ENCODE data around the gene TMEM30A.

The TMEM30A gene

DNA sequence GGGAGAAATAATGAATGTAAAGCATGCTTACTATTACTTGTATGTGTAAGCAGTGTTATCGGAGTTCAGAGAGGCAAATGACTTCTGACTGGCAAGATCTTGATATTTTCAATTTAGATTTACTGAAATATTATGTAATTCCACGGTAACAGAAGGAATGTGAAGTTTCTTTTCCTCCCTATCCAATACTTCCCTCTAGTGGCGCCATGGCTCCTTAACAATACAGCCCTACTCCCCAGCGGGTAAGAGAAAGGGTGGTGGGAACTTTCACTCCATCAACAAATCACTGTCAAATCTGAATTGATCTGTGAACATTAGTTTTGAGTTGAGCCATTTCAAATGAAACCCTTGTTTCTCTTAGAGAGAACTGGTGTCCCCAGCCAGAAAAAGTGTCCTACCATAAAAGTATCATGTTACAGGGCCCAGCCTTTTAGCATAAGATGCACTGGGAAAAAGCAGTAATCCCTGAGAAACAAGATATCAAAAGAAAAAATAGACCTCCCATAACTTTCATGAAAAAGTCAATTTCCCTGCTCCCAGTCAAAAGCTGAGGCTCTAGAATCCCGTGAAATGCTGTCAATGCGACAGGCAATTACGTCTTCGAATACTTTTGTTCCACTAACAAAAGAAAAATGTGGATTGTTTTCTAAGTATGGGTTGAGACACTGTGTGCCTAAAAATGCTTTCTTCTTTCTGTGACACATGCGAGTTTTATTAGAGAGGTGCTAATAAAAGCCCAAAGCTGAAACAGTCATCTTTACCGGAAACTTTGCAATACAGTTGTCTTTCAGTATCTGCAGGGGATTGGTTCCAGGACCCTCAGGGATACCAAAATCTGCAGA is 53.9 kb downstream of the TMEM30A start:
- ChIA-PET POLR2A (no interaction called here), CTCF (interaction anchor here (0.7 to 4.5 kb wide), 16 partner anchors 9 to 1498 kb away, joined by 3 to 49 read pairs (median 4); no protein-coding TSS in a partner anchor)
- TF ChIP-seq, protein P1, sequence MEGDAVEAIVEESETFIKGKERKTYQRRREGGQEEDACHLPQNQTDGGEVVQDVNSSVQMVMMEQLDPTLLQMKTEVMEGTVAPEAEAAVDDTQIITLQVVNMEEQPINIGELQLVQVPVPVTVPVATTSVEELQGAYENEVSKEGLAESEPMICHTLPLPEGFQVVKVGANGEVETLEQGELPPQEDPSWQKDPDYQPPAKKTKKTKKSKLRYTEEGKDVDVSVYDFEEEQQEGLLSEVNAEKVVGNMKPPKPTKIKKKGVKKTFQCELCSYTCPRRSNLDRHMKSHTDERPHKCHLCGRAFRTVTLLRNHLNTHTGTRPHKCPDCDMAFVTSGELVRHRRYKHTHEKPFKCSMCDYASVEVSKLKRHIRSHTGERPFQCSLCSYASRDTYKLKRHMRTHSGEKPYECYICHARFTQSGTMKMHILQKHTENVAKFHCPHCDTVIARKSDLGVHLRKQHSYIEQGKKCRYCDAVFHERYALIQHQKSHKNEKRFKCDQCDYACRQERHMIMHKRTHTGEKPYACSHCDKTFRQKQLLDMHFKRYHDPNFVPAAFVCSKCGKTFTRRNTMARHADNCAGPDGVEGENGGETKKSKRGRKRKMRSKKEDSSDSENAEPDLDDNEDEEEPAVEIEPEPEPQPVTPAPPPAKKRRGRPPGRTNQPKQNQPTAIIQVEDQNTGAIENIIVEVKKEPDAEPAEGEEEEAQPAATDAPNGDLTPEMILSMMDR (IDR thresholded peaks at IDR 0.05; ENCODE audit: insufficient read depth, low read length, missing control alignments), result peak; percentile 73

DNA sequence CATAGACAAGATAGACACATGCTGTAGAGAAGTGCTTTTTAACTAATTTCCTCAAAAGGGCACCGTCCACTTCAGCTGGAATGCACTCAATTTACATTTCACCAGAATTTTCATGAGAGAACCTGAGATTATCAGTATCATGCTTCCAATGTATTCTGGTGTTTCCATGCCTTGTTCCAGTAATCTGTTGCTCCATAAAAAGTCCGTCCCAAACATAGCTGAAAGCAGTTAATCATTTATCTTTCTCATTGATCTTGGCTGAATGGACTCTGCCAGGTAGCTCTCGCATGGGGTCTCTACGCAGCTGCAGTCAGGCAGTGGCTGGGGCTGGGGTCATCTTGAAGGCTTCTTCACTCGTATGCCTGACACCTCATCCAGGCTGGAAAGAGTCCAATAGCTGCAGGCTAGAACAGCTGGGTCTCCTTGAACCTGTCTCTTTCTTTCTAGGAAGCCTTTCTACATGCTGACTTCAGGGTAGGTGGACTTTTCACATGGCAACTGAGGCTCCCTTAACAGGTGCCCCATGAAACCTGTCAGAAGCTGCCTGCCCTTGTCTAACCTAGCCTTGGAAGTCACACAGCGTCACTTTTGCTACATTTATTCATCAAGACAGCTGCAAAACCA is 60.2 kb downstream of the TMEM30A start:
- CTCF ChIA-PET, result interaction anchor here (1.6 to 5.8 kb wide), 2 partner anchors 14 to 324 kb away, joined by 3 to 77 read pairs; no protein-coding TSS in a partner anchor
- H3K4me3 ChIP-seq (ENCODE audit: low read depth, low read length), result no peak overlapping the region
- POLR2A ChIA-PET, result no interaction called here
- TF ChIP-seq, protein P1 (IDR thresholded peaks at IDR 0.05; ENCODE audit: insufficient read depth, low read length, missing control alignments), result no peak
- DNase-seq (ENCODE audit: low read depth, low spot score), result no peak

More for the DNA sequence above, 53.9 kb downstream of the TMEM30A start:
- DNase-seq (ENCODE audit: low read depth, low spot score), result no peak
- H3K4me3 ChIP-seq (ENCODE audit: low read depth, low read length), result no peak overlapping the region

DNA sequence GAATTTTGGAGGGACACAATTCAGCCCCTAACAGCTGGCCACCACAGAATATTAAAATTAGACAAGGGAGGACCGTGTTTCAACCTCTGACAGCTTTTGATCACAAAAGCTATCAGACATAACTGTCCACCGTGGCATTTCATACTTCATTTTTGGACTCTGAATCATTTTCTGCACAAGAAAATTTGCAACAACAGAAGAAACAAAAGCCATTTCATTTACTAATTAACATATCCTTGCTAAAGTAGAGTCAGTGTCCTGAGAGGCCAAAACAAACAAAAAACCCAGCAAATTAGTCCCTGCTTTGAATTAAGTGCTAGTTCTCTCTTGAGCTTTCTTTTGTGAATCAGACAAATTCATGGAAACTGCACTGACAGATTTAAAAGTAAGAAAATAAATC is 61.2 kb downstream of the TMEM30A start:
- ChIA-PET CTCF (interaction anchor here (5.8 kb wide), 1 partner anchor 13 kb away, joined by 77 read pairs; no protein-coding TSS in a partner anchor), POLR2A (interaction anchor here (0.9 kb wide), 1 partner anchor 21 kb away, joined by 3 read pairs; no protein-coding TSS in a partner anchor)
- no peak for DNase-seq (ENCODE audit: low read depth, low spot score)
- TF ChIP-seq, protein P1 (IDR thresholded peaks at IDR 0.05; ENCODE audit: insufficient read depth, low read length, missing control alignments), result no peak
- H3K4me3 ChIP-seq (ENCODE audit: low read depth, low read length), result no peak overlapping the region

DNA sequence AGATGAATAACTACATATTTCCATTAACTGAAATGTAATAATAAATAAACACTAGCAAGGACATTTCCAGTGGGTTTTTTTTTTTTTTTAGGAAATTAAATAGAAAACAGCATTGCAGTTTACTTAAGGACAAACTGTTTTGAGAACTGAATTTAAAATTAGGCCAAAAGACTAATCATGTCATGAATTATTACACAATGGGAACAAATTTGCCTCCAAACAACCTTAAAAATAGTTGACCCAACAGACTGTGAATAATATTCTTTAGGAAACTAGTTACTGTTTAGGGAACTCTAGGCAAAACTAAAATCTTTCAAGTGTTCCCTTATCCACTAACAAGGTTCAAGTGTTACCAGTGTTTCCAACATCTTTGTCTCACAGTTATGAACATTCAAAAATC is 62.3 kb downstream of the TMEM30A start:
- DNase-seq (ENCODE audit: low read depth, low spot score), result no peak
- TF ChIP-seq, protein P1 (IDR thresholded peaks at IDR 0.05; ENCODE audit: insufficient read depth, low read length, missing control alignments), result no peak
- no peak overlapping the region for H3K4me3 ChIP-seq (ENCODE audit: low read depth, low read length)
- ChIA-PET CTCF (interaction anchor here (1.2 to 6.2 kb wide), 3 partner anchors 9 to 13 kb away, joined by 3 to 80 read pairs (median 77); no protein-coding TSS in a partner anchor), POLR2A (no interaction called here)

DNA sequence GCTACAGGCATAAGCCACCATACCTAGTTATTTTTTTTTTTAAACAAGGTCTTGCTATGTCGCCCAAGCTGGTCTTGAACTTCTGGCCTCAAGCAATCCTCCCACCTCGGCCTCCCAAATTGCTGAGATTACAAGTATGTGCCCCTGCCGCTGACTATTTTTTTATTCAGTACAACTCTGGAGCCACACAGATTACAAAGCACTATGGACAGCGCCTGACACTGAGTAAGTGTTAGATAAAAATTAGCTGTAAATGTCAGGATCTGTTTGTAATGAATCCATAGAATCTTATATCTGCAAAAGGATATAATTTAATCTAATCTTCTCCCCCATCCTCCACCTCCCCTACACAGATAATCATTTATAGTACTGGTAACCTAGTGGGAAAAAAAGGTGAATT is 63.5 kb downstream of the TMEM30A start:
- CTCF ChIA-PET, result interaction anchor here (0.6 to 6.2 kb wide), 4 partner anchors 10 to 1129 kb away, joined by 3 to 80 read pairs (median 4); no protein-coding TSS in a partner anchor
- no peak for DNase-seq (ENCODE audit: low read depth, low spot score)
- TF ChIP-seq, protein P1 (IDR thresholded peaks at IDR 0.05; ENCODE audit: insufficient read depth, low read length, missing control alignments), result no peak
- POLR2A ChIA-PET, result no interaction called here
- H3K4me3 ChIP-seq (ENCODE audit: low read depth, low read length), result no peak overlapping the region

DNA sequence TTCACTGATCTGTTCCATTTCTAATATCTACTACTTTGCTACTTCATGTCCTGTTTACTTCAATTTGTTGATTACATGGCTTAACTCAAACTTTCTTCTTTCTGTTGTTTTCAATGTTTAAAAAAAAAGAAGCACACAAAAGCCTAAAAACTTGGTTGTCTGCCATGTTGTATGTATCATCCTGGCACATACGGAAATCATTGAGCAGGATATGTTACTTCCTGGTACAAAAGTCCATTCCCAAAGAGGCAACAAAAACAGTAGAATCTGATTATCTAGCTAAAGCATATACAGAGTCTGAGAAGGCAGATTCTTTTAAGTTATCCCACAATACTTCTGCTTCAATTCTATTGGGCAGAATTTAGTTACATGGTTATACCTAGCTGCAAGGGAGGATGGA is 64.2 kb downstream of the TMEM30A start:
- TF ChIP-seq, protein P1 (IDR thresholded peaks at IDR 0.05; ENCODE audit: insufficient read depth, low read length, missing control alignments), result no peak
- no peak for DNase-seq (ENCODE audit: low read depth, low spot score)
- H3K4me3 ChIP-seq (ENCODE audit: low read depth, low read length), result no peak overlapping the region
- POLR2A ChIA-PET, result no interaction called here
- CTCF ChIA-PET, result interaction anchor here (0.6 to 6.2 kb wide), 4 partner anchors 11 to 1129 kb away, joined by 3 to 80 read pairs (median 4); no protein-coding TSS in a partner anchor

All from AG04449 (cell line).